Loucy (cell line): ENCODE measurements around the gene RANGRF.

ENCODE experiments used
- H2AFZ ChIP-seq: fragments of 200-600 bp; sonication (generic); 2 replicates; pipeline ENCODE4 v1.6.0; 2016; ENCODE audit warnings: antibody characterized with exemption, mild to moderate bottlenecking, low read length, moderate library complexity
- H3F3A ChIP-seq: fragments of 200-600 bp; 2 replicates; pipeline ENCODE4 v1.6.0; 2016; ENCODE audit warnings: antibody characterized with exemption, low read depth, mild to moderate bottlenecking
- H3K27me3 ChIP-seq: fragments of 200-600 bp; sonication (generic); 2 replicates; pipeline ENCODE4 v1.6.1; 2014; ENCODE audit warnings: low read length, mild to moderate bottlenecking; ENCODE audit not compliant: insufficient read depth, poor library complexity, severe bottlenecking
- H3K36me3 ChIP-seq: fragments of 200-600 bp; sonication (generic); 2 replicates; pipeline ENCODE4 v1.6.1; 2016; ENCODE audit warnings: low read length; ENCODE audit not compliant: insufficient read depth
- H3K4me1 ChIP-seq: fragments of 200-600 bp; sonication (generic); 2 replicates; pipeline ENCODE4 v1.5.1; 2014; ENCODE audit warnings: low read length, mild to moderate bottlenecking; ENCODE audit not compliant: insufficient read depth, poor library complexity, severe bottlenecking
- H3K4me2 ChIP-seq: fragments of 200-600 bp; sonication (generic); 2 replicates; pipeline ENCODE4 v1.6.0; 2014; ENCODE audit warnings: antibody characterized with exemption, low read length, low read depth, mild to moderate bottlenecking; ENCODE audit not compliant: poor library complexity, severe bottlenecking
- H3K4me3 ChIP-seq: fragments of 200-600 bp; sonication (generic); 2 replicates; pipeline ENCODE4 v1.5.1; 2014; ENCODE audit warnings: low read length, mild to moderate bottlenecking, mixed read lengths; ENCODE audit not compliant: poor library complexity, severe bottlenecking
- H3K79me2 ChIP-seq: fragments of 200-600 bp; sonication (generic); 2 replicates; pipeline ENCODE4 v1.6.1; 2014; ENCODE audit warnings: low read length; ENCODE audit not compliant: insufficient read depth
- H3K9ac ChIP-seq: fragments of 200-600 bp; sonication (generic); 2 replicates; pipeline ENCODE4 v1.6.0; 2014; ENCODE audit warnings: mild to moderate bottlenecking, low read depth, low read length, moderate library complexity; ENCODE audit not compliant: poor library complexity, severe bottlenecking
- H3K9me2 ChIP-seq: fragments of 200-600 bp; sonication (generic); replicated peaks from 2 replicates; pipeline ENCODE4 v1.6.1; 2016; ENCODE audit warnings: low read depth, low read length, mixed read lengths
- H3K9me3 ChIP-seq: fragments of 200-600 bp; sonication (generic); 2 replicates; pipeline ENCODE4 v1.6.1; 2014; ENCODE audit warnings: mild to moderate bottlenecking, antibody characterized with exemption, low read length, low read depth; ENCODE audit not compliant: insufficient read depth
- H4K20me1 ChIP-seq: fragments of 200-600 bp; sonication (generic); 2 replicates; pipeline ENCODE4 v1.6.0; 2014; ENCODE audit warnings: antibody characterized with exemption, low read length, mild to moderate bottlenecking; ENCODE audit not compliant: insufficient read depth, poor library complexity, severe bottlenecking
- CTCF ChIP-seq: fragments of 200-600 bp; sonication (generic); conservative IDR thresholded peaks from 2 replicates; pipeline ENCODE4 v1.5.1; 2014; ENCODE audit warnings: mild to moderate bottlenecking, antibody characterized with exemption, low read length
- EZH2phosphoT487 ChIP-seq: fragments of 200-600 bp; IDR thresholded peaks from 2 replicates; pipeline ENCODE4 v1.6.1; 2018; ENCODE audit warnings: antibody characterized with exemption, mild to moderate bottlenecking, moderate library complexity, borderline replicate concordance

Gene RANGRF

DNA sequence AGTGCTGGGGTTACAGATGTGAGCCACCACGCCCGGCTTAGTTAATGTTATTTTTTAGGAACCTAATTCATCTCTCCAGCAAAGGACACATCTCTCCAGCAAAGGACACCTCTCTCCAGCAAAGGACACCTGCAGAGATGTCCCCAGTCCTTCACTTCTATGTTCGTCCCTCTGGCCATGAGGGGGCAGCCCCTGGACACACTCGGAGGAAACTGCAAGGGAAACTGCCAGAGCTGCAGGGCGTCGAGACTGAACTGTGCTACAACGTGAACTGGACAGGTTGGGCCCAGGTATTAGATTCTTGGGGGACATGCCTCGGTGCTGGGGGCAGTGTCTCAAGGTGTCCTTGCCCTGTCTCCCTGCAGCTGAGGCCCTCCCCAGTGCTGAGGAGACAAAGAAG, 34.7 kb upstream of the RANGRF start:
- no peak overlapping the region for H3K9ac ChIP-seq

DNA sequence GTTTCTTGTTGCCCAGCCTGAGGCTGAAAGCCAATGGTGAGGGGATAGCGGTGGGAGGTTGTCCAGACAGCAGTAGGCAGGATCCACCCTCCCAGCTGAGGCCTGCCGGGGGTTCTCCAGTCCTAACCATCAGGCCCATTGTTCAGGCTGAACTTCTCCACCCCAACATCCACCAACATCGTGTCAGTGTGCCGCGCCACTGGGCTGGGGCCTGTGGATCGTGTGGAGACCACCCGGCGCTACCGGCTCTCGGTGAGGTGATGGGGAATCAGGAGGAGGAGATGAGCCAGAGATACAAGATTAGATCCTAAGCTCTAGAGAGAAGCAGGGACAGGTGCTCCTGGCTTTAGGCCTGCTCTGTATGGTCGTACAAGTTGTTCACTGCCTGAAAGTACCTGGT, 33.6 kb upstream of the RANGRF start:
- no peak overlapping the region for H3K4me3 ChIP-seq
- H3K9me2 ChIP-seq: no peaks in the 10 kb centered on the region
- H3K9ac ChIP-seq: no peak overlapping the region
- no peaks in the 10 kb centered on the region for H3K9me3 ChIP-seq
- no peak overlapping the region for H2AFZ ChIP-seq
- H3K79me2 ChIP-seq: peaks cover 22% of the 10 kb centered on the region
- TF ChIP-seq EZH2phosphoT487 (no peak), CTCF (no peak)
- H4K20me1 ChIP-seq: no peaks in the 10 kb centered on the region
- peaks cover 34% of the 10 kb centered on the region; the same call in 1 of the 2 replicates for H3K36me3 ChIP-seq
- H3K4me1 ChIP-seq: peaks cover 8% of the 10 kb centered on the region
- H3F3A ChIP-seq: no peaks in the 10 kb centered on the region
- no peak overlapping the region for H3K4me2 ChIP-seq
- no peaks in the 10 kb centered on the region for H3K27me3 ChIP-seq

More for the DNA sequence above, 34.7 kb upstream of the RANGRF start:
- Histone ChIP-seq H3K27me3 (no peaks in the 10 kb centered on the region), H3K79me2 (peaks cover 29% of the 10 kb centered on the region), H2AFZ (no peak overlapping the region), H3K9me2 (no peaks in the 10 kb centered on the region), H3K36me3 (peaks cover 34% of the 10 kb centered on the region; the same call in 1 of the 2 replicates), H3K9me3 (no peaks in the 10 kb centered on the region), H4K20me1 (peaks cover 5% of the 10 kb centered on the region), H3K4me1 (peaks cover 17% of the 10 kb centered on the region), H3F3A (peaks cover 2% of the 10 kb centered on the region; the same call in 1 of the 2 replicates), H3K4me3 (no peak overlapping the region), H3K4me2 (no peak overlapping the region)
- TF ChIP-seq EZH2phosphoT487 (no peak), CTCF (peak; percentile 49)

DNA sequence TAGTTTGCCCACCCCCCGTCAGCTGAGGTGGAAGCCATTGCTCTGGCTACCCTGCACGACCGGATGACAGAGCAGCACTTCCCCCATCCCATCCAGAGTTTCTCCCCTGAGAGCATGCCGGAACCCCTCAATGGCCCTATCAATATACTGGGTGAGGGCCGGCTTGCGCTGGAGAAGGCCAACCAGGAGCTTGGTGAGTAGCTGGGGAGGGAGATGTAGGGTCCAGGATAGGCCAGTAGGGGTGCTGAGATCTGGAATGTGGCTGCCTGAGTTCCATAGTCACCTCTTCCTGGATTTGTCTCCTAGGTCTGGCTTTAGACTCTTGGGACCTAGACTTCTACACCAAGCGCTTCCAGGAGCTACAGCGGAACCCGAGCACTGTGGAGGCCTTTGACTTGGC, 33.0 kb upstream of the RANGRF start:
- Histone ChIP-seq H3K4me1 (peaks cover 2% of the 10 kb centered on the region), H4K20me1 (no peaks in the 10 kb centered on the region), H3K4me3 (no peak overlapping the region), H3K9ac (no peak overlapping the region), H3K27me3 (no peaks in the 10 kb centered on the region), H2AFZ (no peak overlapping the region), H3K36me3 (peaks cover 39% of the 10 kb centered on the region; the same call in 1 of the 2 replicates), H3F3A (no peaks in the 10 kb centered on the region), H3K4me2 (no peak overlapping the region), H3K79me2 (peaks cover 16% of the 10 kb centered on the region), H3K9me2 (no peaks in the 10 kb centered on the region), H3K9me3 (no peaks in the 10 kb centered on the region)
- TF ChIP-seq EZH2phosphoT487: no peak
- no peak for TF ChIP-seq CTCF
